ENCODE results near the gene LHX4.

Gene LHX4

GRCh38 chr1:180301135-180301742 is 71.2 kb downstream of the LHX4 start:
- H3K27ac ChIP-seq = no peak overlapping the region
- TF ChIP-seq ZFX (IDR thresholded peaks at IDR 0.05) (no peak), CTCF (conservative IDR thresholded peaks at IDR 0.05) (no peak)

- no peak for TF ChIP-seq CTCF (conservative IDR thresholded peaks at IDR 0.05)
- no peak for TF ChIP-seq ZFX (IDR thresholded peaks at IDR 0.05)
Observed at GRCh38 chr1:180309338-180309737, 79.3 kb downstream of the LHX4 start.

GRCh38 chr1:180310095-180310494 is 80.0 kb downstream of the LHX4 start:
- no peak overlapping the region for H3K27ac ChIP-seq
- no peak for TF ChIP-seq CTCF (conservative IDR thresholded peaks at IDR 0.05)
- TF ChIP-seq ZFX (IDR thresholded peaks at IDR 0.05) = no peak

More at GRCh38 chr1:180309338-180309737, 79.3 kb downstream of the LHX4 start:
- H3K27ac ChIP-seq = no peak overlapping the region

GRCh38 chr1:180311011-180311730 is 81.1 kb downstream of the LHX4 start:
- TF ChIP-seq CTCF (conservative IDR thresholded peaks at IDR 0.05) = no peak
- H3K27ac ChIP-seq = no peak overlapping the region

- TF ChIP-seq CTCF (conservative IDR thresholded peaks at IDR 0.05) = no peak
- no peak for TF ChIP-seq ZFX (IDR thresholded peaks at IDR 0.05)
- no peak overlapping the region for H3K27ac ChIP-seq
Observed at GRCh38 chr1:180312926-180313325, 82.9 kb downstream of the LHX4 start.

GRCh38 chr1:180327089-180327488 is 97.0 kb downstream of the LHX4 start:
- no peak overlapping the region for H3K27ac ChIP-seq
- no peak for TF ChIP-seq ZFX (IDR thresholded peaks at IDR 0.05)
- no peak for TF ChIP-seq CTCF (conservative IDR thresholded peaks at IDR 0.05)

Data from C4-2B (cell line).